Endodermal cell (in vitro differentiated cells): ENCODE data around the gene SMIM12. TPM values are rescaled to one million over a fixed set of nuclear protein-coding genes. Genes with fewer than 3 reads are reported as not detected.

Experiments
- DNase-seq: peaks from one replicate; pipeline ENCODE4 v3.0.0-alpha.2; 2017
- H3K27ac ChIP-seq: 2 replicates; pipeline ENCODE4 v1.5.1; 2013; ENCODE audit warnings: mild to moderate bottlenecking, low read depth, low read length, moderate library complexity
- H3K27me3 ChIP-seq: 2 replicates; pipeline ENCODE4 v1.6.1; 2013; ENCODE audit warnings: mild to moderate bottlenecking, low read length, moderate library complexity; ENCODE audit not compliant: insufficient read depth, control insufficient read depth, poor library complexity, severe bottlenecking
- H3K36me3 ChIP-seq: 2 replicates; pipeline ENCODE4 v1.7.0; 2013; ENCODE audit warnings: mild to moderate bottlenecking, low read length, moderate library complexity; ENCODE audit not compliant: control insufficient read depth, insufficient read depth
- H3K4me1 ChIP-seq: one replicate; pipeline ENCODE4 v1.7.0; 2013; ENCODE audit warnings: low read length; ENCODE audit not compliant: control insufficient read depth, insufficient read depth
- H3K4me3 ChIP-seq: 2 replicates; pipeline ENCODE4 v1.5.1; 2013; ENCODE audit warnings: mild to moderate bottlenecking, low read length, moderate library complexity
- H3K9ac ChIP-seq: 2 replicates; pipeline ENCODE4 v1.6.1; 2013; ENCODE audit warnings: mild to moderate bottlenecking, low read length, moderate library complexity; ENCODE audit not compliant: poor library complexity, severe bottlenecking; ENCODE audit errors: extremely low read depth
- H3K9me3 ChIP-seq: 2 replicates; pipeline ENCODE4 v1.6.1; 2013; ENCODE audit warnings: mild to moderate bottlenecking, low read length, moderate library complexity; ENCODE audit not compliant: control insufficient read depth
- H3K27ac Mint-ChIP-seq: 2 replicates; pipeline ENCODE4 v1.8.0; 2020; ENCODE audit warnings: mixed read lengths
- H3K27me3 Mint-ChIP-seq: 2 replicates; pipeline ENCODE4 v1.8.0; 2021; ENCODE audit warnings: mild to moderate bottlenecking, mixed read lengths; ENCODE audit not compliant: insufficient read depth
- H3K36me3 Mint-ChIP-seq: 2 replicates; pipeline ENCODE4 v1.8.0; 2020; ENCODE audit warnings: low read depth, mixed read lengths
- H3K4me1 Mint-ChIP-seq: 2 replicates; pipeline ENCODE4 v1.8.0; 2020; ENCODE audit warnings: mixed read lengths
- H3K4me3 Mint-ChIP-seq: 2 replicates; pipeline ENCODE4 v1.8.0; 2020; ENCODE audit warnings: mild to moderate bottlenecking, moderate library complexity, mixed read lengths
- H3K9me3 Mint-ChIP-seq: 2 replicates; pipeline ENCODE4 v1.8.0; 2020; ENCODE audit warnings: mild to moderate bottlenecking, mixed read lengths
- WGBS, 2 experiments: methylation state at CpG; one replicate each; pipeline versions ENCODE4 v1.1.5 to v1.1.7; 2013; ENCODE audit warnings: missing lambda C conversion rate in 2 of 2, mixed read lengths in 1 of 2; ENCODE audit not compliant: insufficient coverage in 1 of 2, insufficient read length in 1 of 2; 5-methylcytosine and 5-hydroxymethylcytosine counted together
- long read RNA-seq, 4 experiments: library from polyadenylated mRNA in 2 of 4; library from RNA in 1 of 4; library from capped mRNA in 1 of 4; stranded (forward) in 3 of 4; unstranded in 1 of 4; transcript quantifications; one replicate each; pipeline ENCODE4 v2.0.0, GENCODE V29; 2020 to 2021; ENCODE audit warnings: inconsistent platforms in 1 of 4
- polyA plus RNA-seq, 2 experiments: library from polyadenylated mRNA; stranded (reverse); fragments of 50-300 nt; gene quantifications; one replicate each; pipeline ENCODE4 v1.2.3, GENCODE V29; 2013
- total RNA-seq, 2 donors: library from RNA; stranded (reverse); fragmentation: NEBNext Ultra II Directional in 1 of 2; extraction: Animal tissue kit (Norgen Biotek cat#: 25700) in 1 of 2; gene quantifications; 2 replicates in 1 of 2; 3 replicates in 1 of 2; pipeline ENCODE4 v1.2.1, GENCODE V29; 2021
- TF ChIP-seq, protein P1 (sequence below): fragments of 200-600 bp; sonication (generic); conservative IDR thresholded peaks from 2 replicates; pipeline ENCODE4 v1.5.0; 2021; ENCODE audit warnings: antibody characterized with exemption, mild to moderate bottlenecking

The SMIM12 gene, protein sequence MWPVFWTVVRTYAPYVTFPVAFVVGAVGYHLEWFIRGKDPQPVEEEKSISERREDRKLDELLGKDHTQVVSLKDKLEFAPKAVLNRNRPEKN
- total RNA-seq = 10 to 100 TPM; 43.0 to 47.6 TPM
- polyA plus RNA-seq (2013, experiment 1 of 2) = 29.8 TPM
- polyA plus RNA-seq (2013, experiment 2 of 2) = 31.3 TPM
- long read RNA-seq, experiment 1, transcript SMIM12-206 (2 exons, 3,454 nt) = major isoform, 26 of 35 reads
- long read RNA-seq, experiment 1, partial matches to known transcripts = 8 of 35 reads
- long read RNA-seq, experiment 1, other reads (novel, unspliced or antisense) = 1 of 35 reads
- long read RNA-seq, experiment 2, transcript SMIM12-206 (2 exons, 3,454 nt) = major isoform, 52 of 61 reads
- long read RNA-seq, experiment 2, partial matches to known transcripts = 0 of 61 reads
- long read RNA-seq, experiment 2, other reads (novel, unspliced or antisense) = 4 of 61 reads
- long read RNA-seq, experiment 3, transcript SMIM12-202 (2 exons, 897 nt) = minor isoform, 15 of 117 reads
- long read RNA-seq, experiment 3, transcript SMIM12-206 (2 exons, 3,454 nt) = major isoform, 87 of 117 reads
- long read RNA-seq, experiment 3, partial matches to known transcripts = 1 of 117 reads
- long read RNA-seq, experiment 3, other reads (novel, unspliced or antisense) = 13 of 117 reads
- long read RNA-seq, experiment 4, transcript SMIM12-206 (2 exons, 3,454 nt) = major isoform, 180 of 199 reads
- long read RNA-seq, experiment 4, transcript SMIM12-202 (2 exons, 897 nt) = minor isoform, 8 of 199 reads
- long read RNA-seq, experiment 4, partial matches to known transcripts = 4 of 199 reads
- long read RNA-seq, experiment 4, other reads (novel, unspliced or antisense) = 6 of 199 reads

DNA sequence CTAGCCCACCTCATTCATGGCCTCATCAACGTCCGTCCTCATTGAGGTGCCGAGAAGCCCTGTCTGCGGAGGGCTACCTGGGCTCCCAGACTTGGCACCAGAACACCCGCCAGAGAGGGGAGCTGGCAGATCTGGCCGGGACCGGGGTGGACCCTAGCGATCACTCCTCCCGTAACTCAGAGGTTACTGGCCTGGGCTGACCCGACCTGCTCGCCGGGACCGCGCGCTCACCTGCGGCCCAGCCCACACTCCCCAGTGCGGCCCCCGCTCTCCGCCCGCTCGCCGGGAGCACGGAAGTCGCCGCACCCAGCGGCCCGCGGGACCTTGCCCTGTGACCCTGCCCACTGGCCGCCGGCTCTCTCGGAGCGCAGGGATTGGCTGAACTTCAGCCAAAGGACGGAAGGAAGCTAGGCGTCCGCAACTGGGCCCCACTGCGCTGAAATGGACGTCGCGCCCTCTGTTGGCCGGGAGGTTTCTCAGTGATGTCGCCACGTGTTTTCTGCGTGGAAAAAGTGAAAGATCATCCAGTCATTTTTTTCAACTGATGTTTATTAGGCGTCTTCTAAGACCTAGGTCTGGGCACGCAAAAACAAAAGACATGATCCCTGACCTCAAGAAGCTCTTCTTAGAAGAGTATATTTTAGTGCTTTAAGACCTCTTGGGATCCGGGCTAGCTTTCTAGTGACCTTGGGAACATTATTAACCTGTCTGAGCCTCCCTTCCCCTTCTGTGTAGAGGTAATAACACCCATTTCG is at the start of gene SMIM12:
Gene SMIM12 (minus strand): TSS at position 304 of the 755 bp plus-strand sequence. CDS start 3,772 bp downstream, outside the sequence.
- TF ChIP-seq, protein P1, sequence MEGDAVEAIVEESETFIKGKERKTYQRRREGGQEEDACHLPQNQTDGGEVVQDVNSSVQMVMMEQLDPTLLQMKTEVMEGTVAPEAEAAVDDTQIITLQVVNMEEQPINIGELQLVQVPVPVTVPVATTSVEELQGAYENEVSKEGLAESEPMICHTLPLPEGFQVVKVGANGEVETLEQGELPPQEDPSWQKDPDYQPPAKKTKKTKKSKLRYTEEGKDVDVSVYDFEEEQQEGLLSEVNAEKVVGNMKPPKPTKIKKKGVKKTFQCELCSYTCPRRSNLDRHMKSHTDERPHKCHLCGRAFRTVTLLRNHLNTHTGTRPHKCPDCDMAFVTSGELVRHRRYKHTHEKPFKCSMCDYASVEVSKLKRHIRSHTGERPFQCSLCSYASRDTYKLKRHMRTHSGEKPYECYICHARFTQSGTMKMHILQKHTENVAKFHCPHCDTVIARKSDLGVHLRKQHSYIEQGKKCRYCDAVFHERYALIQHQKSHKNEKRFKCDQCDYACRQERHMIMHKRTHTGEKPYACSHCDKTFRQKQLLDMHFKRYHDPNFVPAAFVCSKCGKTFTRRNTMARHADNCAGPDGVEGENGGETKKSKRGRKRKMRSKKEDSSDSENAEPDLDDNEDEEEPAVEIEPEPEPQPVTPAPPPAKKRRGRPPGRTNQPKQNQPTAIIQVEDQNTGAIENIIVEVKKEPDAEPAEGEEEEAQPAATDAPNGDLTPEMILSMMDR = peak; percentile 93
- H3K9ac ChIP-seq = peak within 1 kb of the TSS; percentile 68
- peak within 1 kb of the TSS; percentile 98 for H3K4me3 ChIP-seq
- peak; percentile 97 for DNase-seq
- H3K27me3 Mint-ChIP-seq = peaks cover 31% of the 10 kb centered on the region
- H3K9me3 ChIP-seq = peaks cover 9% of the 10 kb centered on the region
- peaks cover 26% of the 10 kb centered on the region for H3K36me3 Mint-ChIP-seq
- no peaks in the 10 kb centered on the region for H3K4me1 ChIP-seq
- peaks cover 28% of the 10 kb centered on the region for H3K27me3 ChIP-seq
- peaks cover 17% of the 10 kb centered on the region for H3K36me3 ChIP-seq
- H3K9me3 Mint-ChIP-seq = peaks cover 4% of the 10 kb centered on the region
- 3 to 5% methylated on average over 20 to 46 of the region's 47 CpGs for WGBS, 2 experiments
- no peak within 1 kb of the TSS for H3K27ac ChIP-seq
- peaks cover 12% of the 10 kb centered on the region for H3K4me1 Mint-ChIP-seq
- H3K27ac Mint-ChIP-seq = peak within 1 kb of the TSS; percentile 87
- peak within 1 kb of the TSS; percentile 93 for H3K4me3 Mint-ChIP-seq

DNA sequence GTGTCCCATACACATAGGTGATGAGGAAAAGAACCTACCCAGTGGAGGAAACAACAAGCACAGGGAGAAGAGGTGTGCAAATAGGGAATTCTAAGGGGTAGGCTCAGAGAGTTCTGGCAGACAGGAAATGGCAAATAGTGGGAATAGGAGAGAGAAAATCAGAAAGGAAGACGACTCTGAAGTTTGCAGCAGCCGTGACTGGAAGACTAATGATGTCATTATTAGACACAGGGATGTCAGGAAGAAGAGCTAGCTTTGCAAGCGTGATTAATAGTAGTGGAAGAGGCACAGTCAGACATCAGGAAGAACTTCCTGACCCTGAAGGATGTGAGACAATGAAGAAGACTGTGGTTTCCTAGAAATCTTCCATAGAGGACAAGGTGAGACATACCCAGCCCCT is 48.8 kb upstream of the SMIM12 start:
- H3K27ac Mint-ChIP-seq = no peak overlapping the region
- H3K4me3 Mint-ChIP-seq = no peak overlapping the region
- H3K36me3 ChIP-seq = no peaks in the 10 kb centered on the region
- DNase-seq = no peak
- no peaks in the 10 kb centered on the region for H3K27me3 ChIP-seq
- no peaks in the 10 kb centered on the region for H3K4me1 Mint-ChIP-seq
- no peaks in the 10 kb centered on the region for H3K9me3 Mint-ChIP-seq
- H3K27ac ChIP-seq = no peak overlapping the region
- TF ChIP-seq, protein P1 = no peak
- no peaks in the 10 kb centered on the region for H3K9me3 ChIP-seq
- WGBS, 2 experiments = 77 to 84% methylated on average over 3 of the region's 3 CpGs
- H3K36me3 Mint-ChIP-seq = no peaks in the 10 kb centered on the region
- H3K9ac ChIP-seq = no peak overlapping the region
- H3K4me3 ChIP-seq = no peak overlapping the region
- no peaks in the 10 kb centered on the region for H3K4me1 ChIP-seq
- H3K27me3 Mint-ChIP-seq = peaks cover 2% of the 10 kb centered on the region

DNA sequence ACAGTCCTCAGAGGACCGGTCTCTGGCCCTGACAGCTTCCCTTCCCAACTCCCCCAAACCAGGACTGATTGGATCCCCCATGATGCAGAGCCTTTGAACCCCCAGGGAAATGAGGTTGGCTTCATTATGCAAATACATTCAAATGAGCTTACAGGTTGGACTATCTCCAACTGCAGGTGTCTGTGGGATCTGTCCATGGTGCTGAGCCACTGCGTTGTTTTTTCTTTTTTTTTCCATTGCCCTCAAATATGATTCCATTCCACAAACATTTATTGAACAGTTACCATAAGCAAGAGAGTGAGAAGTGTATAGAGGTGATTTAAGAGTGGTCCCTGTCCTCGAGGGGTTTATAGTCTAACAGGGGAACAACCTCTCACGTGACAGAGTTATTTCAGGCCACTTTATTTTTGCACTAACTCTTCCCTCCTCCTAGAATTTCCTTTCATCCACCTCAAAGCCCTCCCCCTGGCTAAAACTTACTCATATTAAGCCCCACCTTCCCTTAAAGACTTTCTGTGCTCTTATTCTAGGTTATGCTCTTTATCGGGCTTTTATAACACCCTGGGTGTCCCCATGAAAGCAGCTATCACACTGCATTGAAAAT is 48.0 kb upstream of the SMIM12 start:
- Mint-ChIP-seq H3K4me3 (no peak overlapping the region), H3K4me1 (no peaks in the 10 kb centered on the region), H3K36me3 (no peaks in the 10 kb centered on the region), H3K27me3 (peaks cover 2% of the 10 kb centered on the region), H3K27ac (no peak overlapping the region), H3K9me3 (no peaks in the 10 kb centered on the region)
- TF ChIP-seq, protein P1 = no peak
- no peaks in the 10 kb centered on the region for H3K4me1 ChIP-seq
- peak; percentile 73 for DNase-seq
- H3K4me3 ChIP-seq = no peak overlapping the region
- 74 to 94% methylated on average over 2 to 5 of the region's 5 CpGs for WGBS, 2 experiments
- H3K9ac ChIP-seq = no peak overlapping the region
- no peaks in the 10 kb centered on the region for H3K36me3 ChIP-seq
- H3K27ac ChIP-seq = no peak overlapping the region
- no peaks in the 10 kb centered on the region for H3K27me3 ChIP-seq
- H3K9me3 ChIP-seq = no peaks in the 10 kb centered on the region
